ENCODE measurements around the gene CDHR4. TPM values are rescaled to one million over a fixed set of nuclear protein-coding genes. Genes with fewer than 3 reads are reported as not detected.

Gene CDHR4
- total RNA-seq, 3 donors from 2014 or later (not counting 1 experiment from before 2014, with no cell fraction given) = 0.30 TPM; not detected in 2

- H3K4me3 Mint-ChIP-seq = no peak overlapping the region
- Histone ChIP-seq H3K27me3 (ENCODE audit: control insufficient read depth, insufficient read depth, low read length) (no peaks in the 10 kb centered on the region), H3K9me3 (ENCODE audit: control insufficient read depth, insufficient read depth, low read length) (no peaks in the 10 kb centered on the region), H3K27ac (ENCODE audit: low read length) (no peak overlapping the region), H3K4me3 (ENCODE audit: low read length) (no peak overlapping the region), H3K4me1 (ENCODE audit: control insufficient read depth, insufficient read depth, low read length) (no peaks in the 10 kb centered on the region), H3K36me3 (ENCODE audit: control insufficient read depth, insufficient read depth, low read length) (peaks cover 4% of the 10 kb centered on the region)
- peaks cover 17 to 20% of the 10 kb centered on the region in 2 donors for H3K4me1 Mint-ChIP-seq
- H3K36me3 Mint-ChIP-seq = no peaks in the 10 kb centered on the region
- H3K27ac Mint-ChIP-seq = peak overlapping the region; percentile 11 to 24
- no peak for TF ChIP-seq CTCF (IDR thresholded peaks at IDR 0.05)
- DNase-seq (no peak), ATAC-seq (no peak)
- 100% methylated on average over 2 of the region's 3 CpGs for WGBS (ENCODE audit: insufficient coverage)
- no peaks in the 10 kb centered on the region for H3K9me3 Mint-ChIP-seq
- no peaks in the 10 kb centered on the region for H3K27me3 Mint-ChIP-seq (ENCODE audit: low read depth in 2 of 2)
- intact Hi-C loops (cut with micrococcal nuclease) = no loop called here
These were observed 30.3 kb downstream of the CDHR4 start for GRCh38 chr3:49769286-49769915.

GRCh38 chr3:49763981-49764380 is 35.7 kb downstream of the CDHR4 start:
- Mint-ChIP-seq H3K4me3 (no peak overlapping the region), H3K4me1 (peaks cover 6 to 18% of the 10 kb centered on the region in 2 donors), H3K27me3 (ENCODE audit: low read depth in 2 of 2) (no peaks in the 10 kb centered on the region), H3K36me3 (no peaks in the 10 kb centered on the region), H3K27ac (no peak overlapping the region), H3K9me3 (no peaks in the 10 kb centered on the region)
- no peak overlapping the region for H3K4me3 ChIP-seq (ENCODE audit: low read length)
- no peaks in the 10 kb centered on the region for H3K9me3 ChIP-seq (ENCODE audit: control insufficient read depth, insufficient read depth, low read length)
- H3K27me3 ChIP-seq (ENCODE audit: control insufficient read depth, insufficient read depth, low read length) = no peaks in the 10 kb centered on the region
- TF ChIP-seq CTCF (IDR thresholded peaks at IDR 0.05) = no peak
- H3K27ac ChIP-seq (ENCODE audit: low read length) = no peak overlapping the region
- peaks cover 2% of the 10 kb centered on the region for H3K36me3 ChIP-seq (ENCODE audit: control insufficient read depth, insufficient read depth, low read length)
- intact Hi-C loops (cut with micrococcal nuclease) = no loop called here
- H3K4me1 ChIP-seq (ENCODE audit: control insufficient read depth, insufficient read depth, low read length) = no peaks in the 10 kb centered on the region
- no peak for ATAC-seq
- no peak for DNase-seq
- 97% methylated on average over 3 of the region's 4 CpGs for WGBS (ENCODE audit: insufficient coverage)

GRCh38 chr3:49761661-49762060 is 38.0 kb downstream of the CDHR4 start:
- intact Hi-C loops (cut with micrococcal nuclease) = no loop called here
- Mint-ChIP-seq H3K4me1 (peaks cover 17 to 29% of the 10 kb centered on the region in 2 donors), H3K9me3 (no peaks in the 10 kb centered on the region), H3K4me3 (no peak overlapping the region), H3K27ac (no peak overlapping the region), H3K36me3 (no peaks in the 10 kb centered on the region), H3K27me3 (ENCODE audit: low read depth in 2 of 2) (no peaks in the 10 kb centered on the region)
- 92% methylated on average over 3 of the region's 3 CpGs for WGBS (ENCODE audit: insufficient coverage)
- DNase-seq (no peak), ATAC-seq (no peak)
- Histone ChIP-seq H3K4me3 (ENCODE audit: low read length) (no peak overlapping the region), H3K27me3 (ENCODE audit: control insufficient read depth, insufficient read depth, low read length) (no peaks in the 10 kb centered on the region), H3K9me3 (ENCODE audit: control insufficient read depth, insufficient read depth, low read length) (no peaks in the 10 kb centered on the region), H3K36me3 (ENCODE audit: control insufficient read depth, insufficient read depth, low read length) (peaks cover 2% of the 10 kb centered on the region), H3K27ac (ENCODE audit: low read length) (no peak overlapping the region), H3K4me1 (ENCODE audit: control insufficient read depth, insufficient read depth, low read length) (no peaks in the 10 kb centered on the region)
- TF ChIP-seq CTCF (IDR thresholded peaks at IDR 0.05) = no peak

DNA sequence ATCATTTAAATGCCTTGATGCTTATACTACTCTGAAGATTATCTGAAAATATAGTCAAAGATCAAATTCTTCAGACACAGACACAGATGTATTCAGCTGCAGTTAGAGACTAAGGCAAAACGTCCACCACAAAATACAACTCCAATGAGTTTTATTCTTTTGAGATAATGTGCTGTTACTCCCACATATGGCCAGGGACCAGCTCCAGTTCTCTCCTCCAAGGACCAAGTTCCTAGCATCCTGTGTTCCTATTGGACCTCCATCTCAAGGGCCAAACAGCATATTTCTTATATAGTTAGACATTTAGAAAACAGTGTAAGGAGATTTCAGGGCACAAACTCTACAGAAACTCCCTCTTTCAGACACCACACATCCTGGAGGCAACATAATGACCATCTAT is 40.4 kb downstream of the CDHR4 start:
- H3K36me3 Mint-ChIP-seq = no peaks in the 10 kb centered on the region

More for the DNA sequence above, 40.4 kb downstream of the CDHR4 start:
- Mint-ChIP-seq H3K9me3 (no peaks in the 10 kb centered on the region), H3K27me3 (ENCODE audit: low read depth in 2 of 2) (no peaks in the 10 kb centered on the region), H3K4me3 (no peak overlapping the region), H3K27ac (no peak overlapping the region), H3K4me1 (peaks cover 30 to 31% of the 10 kb centered on the region in 2 donors)
- no peak for DNase-seq
- Histone ChIP-seq H3K9me3 (ENCODE audit: control insufficient read depth, insufficient read depth, low read length) (no peaks in the 10 kb centered on the region), H3K27me3 (ENCODE audit: control insufficient read depth, insufficient read depth, low read length) (no peaks in the 10 kb centered on the region), H3K36me3 (ENCODE audit: control insufficient read depth, insufficient read depth, low read length) (peaks cover 2% of the 10 kb centered on the region), H3K4me3 (ENCODE audit: low read length) (no peak overlapping the region), H3K27ac (ENCODE audit: low read length) (no peak overlapping the region), H3K4me1 (ENCODE audit: control insufficient read depth, insufficient read depth, low read length) (no peaks in the 10 kb centered on the region)
- no peak for TF ChIP-seq CTCF (IDR thresholded peaks at IDR 0.05)
- ATAC-seq = no peak
- WGBS (ENCODE audit: insufficient coverage) = no CpG with 5 or more reads among the region's 1 CpG
- intact Hi-C loops (cut with micrococcal nuclease) = no loop called here

Measured in natural killer cell (primary cell).